H1 (cell line): ENCODE measurements around the gene ZNF526.

Experiments
- EZH2 ChIP-seq: fragments of 200-600 bp; sonication (generic); IDR thresholded peaks from 2 replicates; pipeline ENCODE4 v1.7.1; 2012; ENCODE audit warnings: low read depth, mild to moderate bottlenecking, moderate library complexity, low read length, inconsistent platforms; ENCODE audit not compliant: severe bottlenecking
- TF ChIP-seq, protein P1 (sequence below), 3 experiments: IDR thresholded peaks; 1 replicate in 2 of 3; 2 replicates in 1 of 3; pipeline versions ENCODE4 v1.5.1 to v1.6.1; 2011; ENCODE audit warnings: low read length in 3 of 3, mild to moderate bottlenecking in 3 of 3, inconsistent platforms in 2 of 3, low read depth in 1 of 3, moderate library complexity in 1 of 3; ENCODE audit not compliant: insufficient read depth in 1 of 3; ENCODE audit errors: control extremely low read depth in 1 of 3

DNA sequence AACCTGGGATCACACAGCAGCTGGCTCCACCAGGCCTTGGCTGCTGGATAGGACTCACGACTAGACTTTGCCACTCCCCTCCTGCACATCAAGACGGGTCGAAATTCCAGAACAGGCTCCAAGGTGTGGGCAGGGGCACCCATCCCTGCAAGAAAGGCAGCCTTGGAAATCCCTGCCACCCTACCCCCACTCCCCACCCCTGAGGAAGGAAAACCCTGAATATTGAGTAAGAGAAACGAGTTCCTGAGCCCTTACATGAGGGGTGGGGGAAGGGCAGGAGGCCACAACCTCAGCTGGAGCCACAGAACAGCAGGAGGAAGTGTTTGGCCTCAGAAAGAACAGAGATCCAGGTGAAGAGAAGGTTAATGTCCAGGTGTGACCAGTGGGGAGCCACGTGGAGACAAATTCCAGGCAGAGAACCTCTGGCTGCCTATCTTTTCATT lies 22.7 kb upstream of the ZNF526 start:
- TF ChIP-seq EZH2 = no peak
- TF ChIP-seq, protein P1, sequence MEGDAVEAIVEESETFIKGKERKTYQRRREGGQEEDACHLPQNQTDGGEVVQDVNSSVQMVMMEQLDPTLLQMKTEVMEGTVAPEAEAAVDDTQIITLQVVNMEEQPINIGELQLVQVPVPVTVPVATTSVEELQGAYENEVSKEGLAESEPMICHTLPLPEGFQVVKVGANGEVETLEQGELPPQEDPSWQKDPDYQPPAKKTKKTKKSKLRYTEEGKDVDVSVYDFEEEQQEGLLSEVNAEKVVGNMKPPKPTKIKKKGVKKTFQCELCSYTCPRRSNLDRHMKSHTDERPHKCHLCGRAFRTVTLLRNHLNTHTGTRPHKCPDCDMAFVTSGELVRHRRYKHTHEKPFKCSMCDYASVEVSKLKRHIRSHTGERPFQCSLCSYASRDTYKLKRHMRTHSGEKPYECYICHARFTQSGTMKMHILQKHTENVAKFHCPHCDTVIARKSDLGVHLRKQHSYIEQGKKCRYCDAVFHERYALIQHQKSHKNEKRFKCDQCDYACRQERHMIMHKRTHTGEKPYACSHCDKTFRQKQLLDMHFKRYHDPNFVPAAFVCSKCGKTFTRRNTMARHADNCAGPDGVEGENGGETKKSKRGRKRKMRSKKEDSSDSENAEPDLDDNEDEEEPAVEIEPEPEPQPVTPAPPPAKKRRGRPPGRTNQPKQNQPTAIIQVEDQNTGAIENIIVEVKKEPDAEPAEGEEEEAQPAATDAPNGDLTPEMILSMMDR (IDR thresholded peaks at IDR 0.05; ENCODE audit: control extremely low read depth in 1 of 3, insufficient read depth in 1 of 3, low read depth in 1 of 3, low read length in 3 of 3) = no peak
